AG09309 (cell line): ENCODE results near the gene A4GALT.

Experiments
- DNase-seq: peaks from one replicate; pipeline ENCODE4 v3.0.0-alpha.2; 2010; ENCODE audit warnings: low read depth
- H3K4me3 ChIP-seq: 2 replicates; pipeline ENCODE4 v1.5.1; 2011; ENCODE audit warnings: mild to moderate bottlenecking, low read depth, low read length, moderate library complexity; ENCODE audit not compliant: control insufficient read depth
- CTCF ChIP-seq: IDR thresholded peaks from 2 replicates; pipeline ENCODE4 v1.5.1; 2011; ENCODE audit warnings: mild to moderate bottlenecking, low read depth, low read length, inconsistent platforms; ENCODE audit not compliant: insufficient read depth, control insufficient read depth; ENCODE audit errors: missing control alignments

Gene A4GALT

GRCh38 chr22:42648368-42649245 lies 72.1 kb downstream of the A4GALT start:
- TF ChIP-seq CTCF = no peak
- DNase-seq = no peak

GRCh38 chr22:42648017-42648367 lies 72.7 kb downstream of the A4GALT start:
- TF ChIP-seq CTCF = no peak
- peak overlapping the region; percentile 86 for H3K4me3 ChIP-seq
- DNase-seq = no peak

More at GRCh38 chr22:42648368-42649245, 72.1 kb downstream of the A4GALT start:
- H3K4me3 ChIP-seq = peak overlapping the region; percentile 86

GRCh38 chr22:42646569-42647525 lies 73.8 kb downstream of the A4GALT start:
- no peak for DNase-seq
- no peak for TF ChIP-seq CTCF
- no peak overlapping the region; the same call in 1 of the 2 replicates for H3K4me3 ChIP-seq

- no peak overlapping the region for H3K4me3 ChIP-seq
- TF ChIP-seq CTCF = no peak
- no peak for DNase-seq
Measured at GRCh38 chr22:42645938-42646568, 74.6 kb downstream of the A4GALT start.

- DNase-seq = no peak
- no peak for TF ChIP-seq CTCF
- no peak overlapping the region for H3K4me3 ChIP-seq
Measured at GRCh38 chr22:42645341-42645937, 75.2 kb downstream of the A4GALT start.
